Measurements from ENCODE around the gene PCGF3.

GRCh38 chr4:791252-791897, 85.7 kb downstream of the PCGF3 start:
- TF ChIP-seq E2F3 (CRISPR knock-in tag; IDR thresholded peaks at IDR 0.05) = no peak
- TF ChIP-seq, protein P1, sequence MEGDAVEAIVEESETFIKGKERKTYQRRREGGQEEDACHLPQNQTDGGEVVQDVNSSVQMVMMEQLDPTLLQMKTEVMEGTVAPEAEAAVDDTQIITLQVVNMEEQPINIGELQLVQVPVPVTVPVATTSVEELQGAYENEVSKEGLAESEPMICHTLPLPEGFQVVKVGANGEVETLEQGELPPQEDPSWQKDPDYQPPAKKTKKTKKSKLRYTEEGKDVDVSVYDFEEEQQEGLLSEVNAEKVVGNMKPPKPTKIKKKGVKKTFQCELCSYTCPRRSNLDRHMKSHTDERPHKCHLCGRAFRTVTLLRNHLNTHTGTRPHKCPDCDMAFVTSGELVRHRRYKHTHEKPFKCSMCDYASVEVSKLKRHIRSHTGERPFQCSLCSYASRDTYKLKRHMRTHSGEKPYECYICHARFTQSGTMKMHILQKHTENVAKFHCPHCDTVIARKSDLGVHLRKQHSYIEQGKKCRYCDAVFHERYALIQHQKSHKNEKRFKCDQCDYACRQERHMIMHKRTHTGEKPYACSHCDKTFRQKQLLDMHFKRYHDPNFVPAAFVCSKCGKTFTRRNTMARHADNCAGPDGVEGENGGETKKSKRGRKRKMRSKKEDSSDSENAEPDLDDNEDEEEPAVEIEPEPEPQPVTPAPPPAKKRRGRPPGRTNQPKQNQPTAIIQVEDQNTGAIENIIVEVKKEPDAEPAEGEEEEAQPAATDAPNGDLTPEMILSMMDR (IDR thresholded peaks at IDR 0.05 in 2 of 3, conservative IDR thresholded peaks at IDR 0.05 in 1 of 3; ENCODE audit: insufficient read depth in 2 of 3, low read depth in 1 of 3, low read length in 3 of 3) = no peak
- TF ChIP-seq CREB1 (IDR thresholded peaks at IDR 0.05) = no peak
- TF ChIP-seq CREB1 (CRISPR knock-in tag; IDR thresholded peaks at IDR 0.05) = no peak
- TF ChIP-seq, protein P2, sequence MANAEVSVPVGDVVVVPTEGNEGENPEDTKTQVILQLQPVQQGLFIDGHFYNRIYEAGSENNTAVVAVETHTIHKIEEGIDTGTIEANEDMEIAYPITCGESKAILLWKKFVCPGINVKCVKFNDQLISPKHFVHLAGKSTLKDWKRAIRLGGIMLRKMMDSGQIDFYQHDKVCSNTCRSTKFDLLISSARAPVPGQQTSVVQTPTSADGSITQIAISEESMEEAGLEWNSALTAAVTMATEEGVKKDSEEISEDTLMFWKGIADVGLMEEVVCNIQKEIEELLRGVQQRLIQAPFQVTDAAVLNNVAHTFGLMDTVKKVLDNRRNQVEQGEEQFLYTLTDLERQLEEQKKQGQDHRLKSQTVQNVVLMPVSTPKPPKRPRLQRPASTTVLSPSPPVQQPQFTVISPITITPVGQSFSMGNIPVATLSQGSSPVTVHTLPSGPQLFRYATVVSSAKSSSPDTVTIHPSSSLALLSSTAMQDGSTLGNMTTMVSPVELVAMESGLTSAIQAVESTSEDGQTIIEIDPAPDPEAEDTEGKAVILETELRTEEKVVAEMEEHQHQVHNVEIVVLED (CRISPR knock-in tag; IDR thresholded peaks at IDR 0.05) = no peak
- no peak for TF ChIP-seq CEBPZ (IDR thresholded peaks at IDR 0.05; ENCODE audit: borderline replicate concordance, low read depth, low read length)
- TF ChIP-seq SPI1 (IDR thresholded peaks at IDR 0.05; ENCODE audit: borderline replicate concordance, low read depth, low read length) = no peak
- TF ChIP-seq HDAC6 (IDR thresholded peaks at IDR 0.05; ENCODE audit: low read depth, low read length) = no peak
- TF ChIP-seq ZBTB7A (IDR thresholded peaks at IDR 0.05; ENCODE audit: borderline replicate concordance, control insufficient read depth, low read depth, low read length) = no peak
- TF ChIP-seq ARID3A (IDR thresholded peaks at IDR 0.05; ENCODE audit: borderline replicate concordance, low read depth, low read length) = no peak
- no peak for TF ChIP-seq POLR2AphosphoS5 (IDR thresholded peaks at IDR 0.05; ENCODE audit: control insufficient read depth, insufficient read depth, low read depth, low read length)
- no peak for TF ChIP-seq KLF10 (CRISPR knock-in tag; IDR thresholded peaks at IDR 0.05)

Measured in K562 (cell line).